ENCODE results near the gene VWA8. TPM values are rescaled to one million over a fixed set of nuclear protein-coding genes. Genes with fewer than 3 reads are reported as not detected.

VWA8 gene
- polyA plus RNA-seq, 1 donor (not counting 4 experiments of a cell fraction or from before 2014, with no cell fraction given) = 17.8 TPM

- no peaks in the 10 kb centered on the region for H3K27me3 ChIP-seq (ENCODE audit: control insufficient read depth, extremely low read depth, insufficient read depth, low read length)
- no peak overlapping the region for H2AFZ ChIP-seq (ENCODE audit: control insufficient read depth, low read length)
- FAIRE-seq = no peak
- no peaks in the 10 kb centered on the region for H3K9me1 ChIP-seq (ENCODE audit: control insufficient read depth, extremely low read depth, insufficient read depth, low read length)
- no peak for TF ChIP-seq CTCF (optimal IDR thresholded peaks at IDR 0.05 in 1 of 3, IDR thresholded peaks at IDR 0.05 in 1 of 3, conservative IDR thresholded peaks at IDR 0.05 in 1 of 3; ENCODE audit: extremely low read depth in 1 of 3, insufficient read depth in 2 of 3, low read length in 3 of 3)
- no peak for TF ChIP-seq EZH2 (IDR thresholded peaks at IDR 0.05; ENCODE audit: low read length)
- H3K4me2 ChIP-seq (ENCODE audit: control insufficient read depth, extremely low read depth, insufficient read depth, low read depth, low read length) = no peak overlapping the region
- H3K79me2 ChIP-seq (ENCODE audit: control insufficient read depth, insufficient read depth, low read length) = no peaks in the 10 kb centered on the region
- no peak for DNase-seq (ENCODE audit: low read depth, low spot score)
- H3K9me3 ChIP-seq (ENCODE audit: control insufficient read depth, low read depth, low read length) = no peaks in the 10 kb centered on the region
- peaks cover 3 to 6% of the 10 kb centered on the region in 2 experiments for H3K36me3 ChIP-seq (ENCODE audit: control insufficient read depth in 2 of 2, extremely low read depth in 1 of 2, insufficient read depth in 2 of 2, low read length in 2 of 2)
- H4K20me1 ChIP-seq (ENCODE audit: control insufficient read depth, extremely low read depth, insufficient read depth, low read length) = no peaks in the 10 kb centered on the region
- H3K4me3 ChIP-seq (ENCODE audit: control insufficient read depth in 2 of 3, extremely low read depth in 1 of 3, insufficient read depth in 2 of 3, low read depth in 1 of 3, low read length in 3 of 3) = no peak overlapping the region
- dilution Hi-C loops (cut with MboI; ENCODE audit: extremely low pct_ligation_motif_present, low sequenced_read_pairs) = no loop called here
- no peak overlapping the region for H3K27ac ChIP-seq (ENCODE audit: control insufficient read depth, insufficient read depth, low read length)
- no peaks in the 10 kb centered on the region for H3K4me1 ChIP-seq (ENCODE audit: control insufficient read depth, extremely low read depth, insufficient read depth, low read length)
- no peak overlapping the region for H3K9ac ChIP-seq (ENCODE audit: control insufficient read depth, extremely low read depth, insufficient read depth, low read length)
Observed at GRCh38 chr13:41821238-41821594, 139.7 kb downstream of the VWA8 start.

- Histone ChIP-seq H3K79me2 (ENCODE audit: control insufficient read depth, insufficient read depth, low read length) (no peaks in the 10 kb centered on the region), H3K9ac (ENCODE audit: control insufficient read depth, extremely low read depth, insufficient read depth, low read length) (no peak overlapping the region), H3K9me1 (ENCODE audit: control insufficient read depth, extremely low read depth, insufficient read depth, low read length) (no peaks in the 10 kb centered on the region), H4K20me1 (ENCODE audit: control insufficient read depth, extremely low read depth, insufficient read depth, low read length) (no peaks in the 10 kb centered on the region), H3K27me3 (ENCODE audit: control insufficient read depth, extremely low read depth, insufficient read depth, low read length) (no peaks in the 10 kb centered on the region), H3K4me1 (ENCODE audit: control insufficient read depth, extremely low read depth, insufficient read depth, low read length) (no peaks in the 10 kb centered on the region), H3K36me3 (ENCODE audit: control insufficient read depth in 2 of 2, extremely low read depth in 1 of 2, insufficient read depth in 2 of 2, low read length in 2 of 2) (peaks cover 3 to 6% of the 10 kb centered on the region in 2 experiments), H2AFZ (ENCODE audit: control insufficient read depth, low read length) (no peak overlapping the region), H3K27ac (ENCODE audit: control insufficient read depth, insufficient read depth, low read length) (no peak overlapping the region), H3K9me3 (ENCODE audit: control insufficient read depth, low read depth, low read length) (no peaks in the 10 kb centered on the region), H3K4me3 (ENCODE audit: control insufficient read depth in 2 of 3, extremely low read depth in 1 of 3, insufficient read depth in 2 of 3, low read depth in 1 of 3, low read length in 3 of 3) (no peak overlapping the region), H3K4me2 (ENCODE audit: control insufficient read depth, extremely low read depth, insufficient read depth, low read depth, low read length) (no peak overlapping the region)
- dilution Hi-C loops (cut with MboI; ENCODE audit: extremely low pct_ligation_motif_present, low sequenced_read_pairs) = no loop called here
- FAIRE-seq (no peak), DNase-seq (ENCODE audit: low read depth, low spot score) (no peak)
- TF ChIP-seq EZH2 (IDR thresholded peaks at IDR 0.05; ENCODE audit: low read length) = no peak
- no peak for TF ChIP-seq CTCF (optimal IDR thresholded peaks at IDR 0.05 in 1 of 3, IDR thresholded peaks at IDR 0.05 in 1 of 3, conservative IDR thresholded peaks at IDR 0.05 in 1 of 3; ENCODE audit: extremely low read depth in 1 of 3, insufficient read depth in 2 of 3, low read length in 3 of 3)
Observed at GRCh38 chr13:41820581-41821237, 140.2 kb downstream of the VWA8 start.
